ENCODE data around the gene SEC61A2. TPM values are rescaled to one million over a fixed set of nuclear protein-coding genes. Genes with fewer than 3 reads are reported as not detected.

The SEC61A2 gene
- total and polyA plus RNA-seq, 2 experiments from 2014 or later: 6.9 to 20.6 TPM

- Histone ChIP-seq H3K79me2 (ENCODE audit: insufficient read depth) (peaks cover 30% of the 10 kb centered on the region), H3F3A (ENCODE audit: insufficient read depth) (peaks cover 8% of the 10 kb centered on the region; the same call in 1 of the 2 replicates), H3K9me3 (ENCODE audit: low read depth) (no peaks in the 10 kb centered on the region), H3K36me3 (ENCODE audit: low read depth) (no peaks in the 10 kb centered on the region; the same call in 1 of the 2 replicates), H3K4me1 (ENCODE audit: insufficient read depth) (no peaks in the 10 kb centered on the region), H3K9ac (peak overlapping the region; percentile 87), H3K27ac (peak overlapping the region; percentile 51), H3K9me2 (ENCODE audit: insufficient read depth) (no peaks in the 10 kb centered on the region), H3K27me3 (replicated peaks; ENCODE audit: insufficient read depth) (no peaks in the 10 kb centered on the region), H2AFZ (peak overlapping the region; percentile 92), H4K20me1 (ENCODE audit: insufficient read depth) (no peaks in the 10 kb centered on the region), H3K4me2 (ENCODE audit: unreplicated experiment) (peak overlapping the region; percentile 90), H3K4me3 (peak overlapping the region; percentile 91)
- TF ChIP-seq EZH2phosphoT487 (IDR thresholded peaks at IDR 0.05; ENCODE audit: insufficient read depth, low read depth): no peak
- TF ChIP-seq EZH2 (IDR thresholded peaks at IDR 0.05; ENCODE audit: insufficient read depth, poor library complexity, severe bottlenecking): no peak
- peak; percentile 87 for DNase-seq
- in situ Hi-C loops (cut with MboI): no loop called here
- 29 to 32% methylated on average over 11 of the region's 11 CpGs for WGBS, 2 experiments (ENCODE audit: low coverage in 1 of 2, low lambda C conversion rate in 2 of 2, missing lambda C conversion rate in 2 of 2)
These were observed 878 bp downstream of the SEC61A2 start for GRCh38 chr10:12130237-12130872.

DNA sequence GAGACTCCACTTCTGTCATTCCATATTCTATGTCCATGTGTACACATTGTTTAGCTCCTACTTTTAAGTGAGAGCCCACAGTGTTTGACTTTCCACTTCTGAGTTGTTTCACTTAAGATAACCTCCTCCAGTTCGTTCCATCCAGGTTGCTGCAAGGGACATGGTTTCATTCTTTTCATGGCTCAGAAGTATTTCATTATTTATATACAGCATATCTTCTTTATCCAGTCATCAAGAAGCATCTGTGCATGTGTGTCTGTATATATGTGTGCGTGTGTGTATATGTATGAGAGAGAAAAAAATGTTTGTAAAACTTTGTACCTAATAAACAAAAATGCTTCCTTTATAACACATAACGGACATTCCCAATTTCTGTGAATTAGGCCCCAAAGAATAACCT lies 6.2 kb downstream of the SEC61A2 start:
- H3K36me3 ChIP-seq (ENCODE audit: low read depth): peaks cover 28% of the 10 kb centered on the region
- peaks cover 21% of the 10 kb centered on the region for H3K79me2 ChIP-seq (ENCODE audit: insufficient read depth)
- no peak for DNase-seq
- no peak overlapping the region for H3K4me3 ChIP-seq
- H3F3A ChIP-seq (ENCODE audit: insufficient read depth): 0 out of 2 replicates have a peak, but pooled peaks cover under 1% of the 10 kb centered on the region
- no peaks in the 10 kb centered on the region for H4K20me1 ChIP-seq (ENCODE audit: insufficient read depth)
- no peak overlapping the region for H3K9ac ChIP-seq
- no peak overlapping the region for H3K4me2 ChIP-seq (ENCODE audit: unreplicated experiment)
- H2AFZ ChIP-seq: no peak overlapping the region
- WGBS, 2 experiments (ENCODE audit: low coverage in 1 of 2, low lambda C conversion rate in 2 of 2, missing lambda C conversion rate in 2 of 2): 95 to 96% methylated on average over 3 of the region's 3 CpGs
- no peaks in the 10 kb centered on the region for H3K9me2 ChIP-seq (ENCODE audit: insufficient read depth)
- no peak for TF ChIP-seq EZH2 (IDR thresholded peaks at IDR 0.05; ENCODE audit: insufficient read depth, poor library complexity, severe bottlenecking)
- no peak for TF ChIP-seq EZH2phosphoT487 (IDR thresholded peaks at IDR 0.05; ENCODE audit: insufficient read depth, low read depth)
- H3K9me3 ChIP-seq (ENCODE audit: low read depth): no peaks in the 10 kb centered on the region
- H3K27me3 ChIP-seq (replicated peaks; ENCODE audit: insufficient read depth): no peaks in the 10 kb centered on the region
- no peak overlapping the region for H3K27ac ChIP-seq
- in situ Hi-C loops (cut with MboI): no loop called here
- H3K4me1 ChIP-seq (ENCODE audit: insufficient read depth): no peaks in the 10 kb centered on the region

DNA sequence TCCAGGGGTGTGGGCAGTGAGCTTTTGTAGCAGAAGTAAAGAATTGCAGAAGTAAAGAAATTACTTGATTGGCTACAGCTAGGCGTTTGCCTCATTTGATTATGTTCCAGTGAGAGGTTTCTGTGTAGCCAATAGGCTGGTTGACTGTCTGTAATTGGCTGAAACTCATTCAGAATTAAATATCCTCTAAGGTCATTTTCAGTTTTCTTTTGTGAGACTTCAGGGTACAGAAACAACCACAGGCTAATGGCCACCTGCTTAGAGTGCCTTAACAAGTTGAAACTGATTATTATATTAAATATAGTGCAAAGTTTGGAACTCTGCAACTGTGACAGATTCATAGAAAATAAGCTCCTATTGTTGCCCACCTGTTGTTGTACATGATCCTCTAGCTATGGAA lies 10.6 kb downstream of the SEC61A2 start:
- DNase-seq: no peak
- TF ChIP-seq EZH2phosphoT487 (IDR thresholded peaks at IDR 0.05; ENCODE audit: insufficient read depth, low read depth) (no peak), EZH2 (IDR thresholded peaks at IDR 0.05; ENCODE audit: insufficient read depth, poor library complexity, severe bottlenecking) (no peak)
- H3K9me3 ChIP-seq (ENCODE audit: low read depth): no peaks in the 10 kb centered on the region
- 100% methylated on average over 1 of the region's 1 CpG for WGBS, 2 experiments (ENCODE audit: low coverage in 1 of 2, low lambda C conversion rate in 2 of 2, missing lambda C conversion rate in 2 of 2)
- no peak overlapping the region for H3K4me2 ChIP-seq (ENCODE audit: unreplicated experiment)
- no peaks in the 10 kb centered on the region for H3K9me2 ChIP-seq (ENCODE audit: insufficient read depth)
- no peaks in the 10 kb centered on the region for H3K79me2 ChIP-seq (ENCODE audit: insufficient read depth)
- H3K4me1 ChIP-seq (ENCODE audit: insufficient read depth): no peaks in the 10 kb centered on the region
- no peak overlapping the region for H2AFZ ChIP-seq
- peaks cover 51% of the 10 kb centered on the region for H3K36me3 ChIP-seq (ENCODE audit: low read depth)
- no peaks in the 10 kb centered on the region for H3F3A ChIP-seq (ENCODE audit: insufficient read depth)
- no peak overlapping the region for H3K9ac ChIP-seq
- H3K27ac ChIP-seq: no peak overlapping the region
- H4K20me1 ChIP-seq (ENCODE audit: insufficient read depth): no peaks in the 10 kb centered on the region
- no peak overlapping the region for H3K4me3 ChIP-seq
- no peaks in the 10 kb centered on the region for H3K27me3 ChIP-seq (replicated peaks; ENCODE audit: insufficient read depth)
- in situ Hi-C loops (cut with MboI): no loop called here

DNA sequence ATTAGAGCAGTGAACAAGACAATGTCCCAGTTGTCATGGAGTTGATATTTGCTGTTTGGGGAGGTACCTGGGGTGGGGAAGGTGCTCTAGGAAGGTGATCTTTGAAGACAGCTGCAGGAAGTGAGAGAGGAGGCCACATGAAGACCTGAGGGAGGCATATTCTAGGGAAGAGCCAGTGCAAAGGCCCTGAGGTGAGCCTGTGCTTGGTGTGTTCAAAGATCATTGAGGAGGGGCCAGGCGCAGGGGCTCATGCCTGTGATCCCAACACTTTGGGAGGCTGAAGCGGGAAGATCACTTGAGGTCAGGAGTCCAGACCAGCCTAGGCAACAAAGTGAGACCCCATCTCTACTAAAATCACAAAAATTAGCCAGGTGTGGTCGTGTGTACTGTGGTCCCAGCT lies 15.1 kb downstream of the SEC61A2 start:
- Histone ChIP-seq H3K9ac (no peak overlapping the region), H4K20me1 (ENCODE audit: insufficient read depth) (no peaks in the 10 kb centered on the region), H2AFZ (no peak overlapping the region), H3K36me3 (ENCODE audit: low read depth) (peaks cover 23% of the 10 kb centered on the region), H3K9me2 (ENCODE audit: insufficient read depth) (no peaks in the 10 kb centered on the region), H3K4me1 (ENCODE audit: insufficient read depth) (no peaks in the 10 kb centered on the region), H3K4me2 (ENCODE audit: unreplicated experiment) (no peak overlapping the region), H3F3A (ENCODE audit: insufficient read depth) (no peaks in the 10 kb centered on the region), H3K9me3 (ENCODE audit: low read depth) (no peaks in the 10 kb centered on the region), H3K79me2 (ENCODE audit: insufficient read depth) (no peaks in the 10 kb centered on the region), H3K4me3 (no peak overlapping the region), H3K27me3 (replicated peaks; ENCODE audit: insufficient read depth) (no peaks in the 10 kb centered on the region), H3K27ac (no peak overlapping the region)
- no peak for DNase-seq
- in situ Hi-C loops (cut with MboI): no loop called here
- 97 to 98% methylated on average over 3 of the region's 3 CpGs for WGBS, 2 experiments (ENCODE audit: low coverage in 1 of 2, low lambda C conversion rate in 2 of 2, missing lambda C conversion rate in 2 of 2)
- no peak for TF ChIP-seq EZH2 (IDR thresholded peaks at IDR 0.05; ENCODE audit: insufficient read depth, poor library complexity, severe bottlenecking)
- TF ChIP-seq EZH2phosphoT487 (IDR thresholded peaks at IDR 0.05; ENCODE audit: insufficient read depth, low read depth): no peak
